TTC549 (cell line): ENCODE measurements around the gene TEKT1.
"Not testable (repeated sequence)": the region's sequence is repeated elsewhere in the genome, so short reads cannot be mapped to it uniquely, and the experiment has no call there.

Experiments used
- FAIRE-seq: peaks from 2 replicates; lab custom pipeline; 2012; peaks lifted over from hg19 to GRCh38; lab: Jason Lieb, UNC

The TEKT1 gene

DNA sequence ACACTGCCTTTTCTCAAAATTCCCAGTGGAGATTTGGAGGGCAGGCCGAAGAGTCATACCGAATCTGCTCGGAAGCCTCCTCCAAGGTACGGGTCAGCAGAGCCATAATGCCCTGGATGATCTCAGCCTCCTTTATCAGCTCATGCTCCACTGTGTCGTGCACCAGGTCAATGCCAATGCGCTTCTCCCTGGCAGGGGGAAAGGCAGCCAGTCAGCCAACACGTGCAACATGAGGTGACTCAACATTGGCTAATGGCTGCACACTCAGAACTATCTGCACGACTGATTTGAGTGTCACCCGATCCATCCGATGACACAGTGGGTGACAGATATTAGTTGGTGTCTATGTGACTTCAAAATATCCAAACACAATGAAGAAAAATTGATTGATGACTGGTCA lies 15.8 kb downstream of the TEKT1 start:
- no peak for FAIRE-seq

GRCh38 chr17:6812295-6812694 lies 19.2 kb downstream of the TEKT1 start:
- no peak for FAIRE-seq

DNA sequence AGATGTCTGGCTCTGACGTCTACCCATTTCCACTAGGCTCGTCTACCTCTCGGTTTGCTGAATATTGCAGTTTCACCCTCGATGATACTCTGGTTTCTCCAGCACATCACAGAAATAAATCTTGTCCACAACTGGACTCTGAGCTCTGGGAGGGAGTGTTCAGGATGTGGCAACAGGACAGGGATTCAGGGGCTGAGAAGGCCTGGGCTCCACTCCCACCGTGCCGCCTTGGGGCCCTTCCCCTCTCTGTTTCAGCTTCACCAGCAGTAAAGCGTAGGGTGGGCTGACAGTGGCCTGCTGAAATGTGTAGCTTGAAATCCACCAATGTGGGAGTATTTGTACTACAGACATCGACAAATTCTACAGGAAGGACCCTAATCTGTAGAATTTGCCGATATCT lies 20.0 kb downstream of the TEKT1 start:
- no peak for FAIRE-seq

DNA sequence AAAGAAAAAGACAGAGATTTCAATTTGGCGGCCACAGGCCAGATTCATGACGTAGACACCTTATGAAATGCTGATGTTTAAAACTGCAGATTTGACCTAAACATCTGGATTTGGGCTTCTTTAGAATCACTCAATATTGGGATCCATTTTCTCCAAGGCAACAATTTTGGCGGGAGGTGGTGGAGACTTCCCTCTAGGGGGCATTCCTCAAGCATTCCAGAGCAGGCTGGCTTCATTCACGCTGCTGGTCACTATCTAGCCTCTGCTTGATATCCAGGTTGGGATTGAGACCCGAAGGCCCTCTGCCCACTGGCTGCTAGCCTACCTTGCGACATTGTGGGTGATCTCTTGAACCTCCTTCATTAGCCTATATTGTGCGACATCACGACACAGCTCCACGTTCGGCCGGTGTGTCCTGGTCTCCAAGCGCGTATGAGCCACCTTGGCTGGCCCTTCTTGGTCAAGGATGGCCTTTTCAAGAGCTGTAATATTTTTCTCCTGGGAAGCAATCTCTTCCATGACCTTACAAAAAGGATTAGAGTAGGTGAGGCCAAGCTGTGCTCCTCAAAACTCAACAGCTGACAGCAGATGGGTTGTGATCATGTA lies 31.0 kb downstream of the TEKT1 start:
- FAIRE-seq, result no peak

DNA sequence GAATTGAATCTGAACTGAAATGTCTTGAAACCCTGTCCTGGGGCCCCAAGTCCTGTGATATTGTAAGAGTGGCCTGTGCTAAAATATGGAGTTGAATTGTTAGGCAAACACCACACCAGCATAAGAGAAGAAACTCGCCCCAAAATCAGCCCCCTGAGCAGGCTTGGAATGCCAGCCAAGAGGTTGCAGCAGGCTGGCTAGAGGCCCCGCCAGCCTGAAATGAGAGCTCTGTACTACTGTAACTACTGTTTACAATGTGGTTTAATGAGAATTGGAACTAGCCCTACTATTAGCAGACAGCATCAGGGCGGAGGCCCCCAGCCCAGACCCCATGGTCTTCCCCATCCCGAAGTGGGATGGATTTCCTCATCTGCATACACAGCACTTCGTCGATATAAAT lies 31.8 kb downstream of the TEKT1 start:
- no peak for FAIRE-seq

DNA sequence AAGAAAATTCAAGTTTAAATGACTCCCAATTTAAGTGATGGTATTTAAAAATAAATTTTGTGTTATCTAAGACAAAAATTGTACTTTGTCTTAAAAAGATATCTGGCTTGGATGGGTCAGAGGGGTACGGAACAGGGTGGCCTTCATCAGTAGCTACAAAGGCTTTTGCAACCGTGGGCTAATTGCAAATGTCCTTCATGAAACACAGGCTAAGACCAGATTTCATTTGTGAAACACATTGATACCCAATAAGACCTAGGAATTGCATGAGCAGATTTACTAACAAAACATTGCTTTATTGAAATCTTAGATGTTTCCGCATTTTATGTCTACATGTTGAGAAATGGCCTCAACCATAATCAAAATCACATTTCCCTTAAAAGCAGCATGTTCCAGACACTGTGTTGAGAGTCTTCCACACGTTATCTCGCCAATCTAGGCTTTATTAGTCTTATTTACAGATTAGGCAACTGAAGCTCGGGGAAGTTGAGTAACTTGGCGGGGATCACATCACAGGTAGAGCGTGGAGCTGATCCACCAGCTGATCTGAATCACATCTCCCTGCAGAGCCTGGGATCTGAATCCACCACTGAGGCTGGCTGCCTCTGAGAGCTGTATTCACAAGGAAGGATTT lies 33.7 kb downstream of the TEKT1 start:
- FAIRE-seq, result no peak

- no peak for FAIRE-seq
Observed at GRCh38 chr17:6796887-6797490, 34.5 kb downstream of the TEKT1 start.

GRCh38 chr17:6796017-6796886 lies 35.3 kb downstream of the TEKT1 start:
- FAIRE-seq, result no peak

DNA sequence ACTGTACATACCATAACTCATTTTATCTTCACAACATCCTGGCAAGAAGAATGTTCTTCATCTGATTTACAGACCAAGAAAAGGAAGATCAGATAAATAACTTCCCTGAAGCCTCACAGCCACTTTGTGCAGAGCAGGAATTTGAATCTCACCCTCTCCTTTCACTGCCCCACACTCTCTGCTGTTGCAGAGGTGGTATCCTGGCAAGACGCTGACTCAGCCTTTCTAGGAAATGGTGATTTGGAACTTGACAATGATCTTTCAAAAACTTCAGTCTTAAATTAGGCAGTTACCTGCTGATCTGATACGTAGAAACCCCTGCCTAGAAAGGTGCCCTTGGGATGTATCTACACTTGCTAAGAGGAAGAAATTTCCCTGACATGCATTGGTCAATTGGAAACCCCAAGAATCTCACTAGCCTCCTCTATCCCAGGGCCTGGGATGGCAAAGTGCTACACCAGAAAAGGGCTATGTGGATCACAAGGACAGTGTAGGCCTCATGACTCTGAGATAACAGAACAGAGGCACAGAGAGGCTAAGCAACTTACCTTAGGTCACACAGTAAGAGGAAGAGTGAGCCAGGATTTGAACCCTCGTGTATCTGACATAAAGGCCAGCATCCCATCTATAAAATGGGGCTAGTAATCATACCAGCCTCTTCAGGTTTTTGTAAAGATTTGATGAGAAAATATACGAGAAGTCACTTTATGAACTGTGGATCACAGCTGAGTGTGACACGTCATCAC lies 37.6 kb downstream of the TEKT1 start:
- no peak for FAIRE-seq

DNA sequence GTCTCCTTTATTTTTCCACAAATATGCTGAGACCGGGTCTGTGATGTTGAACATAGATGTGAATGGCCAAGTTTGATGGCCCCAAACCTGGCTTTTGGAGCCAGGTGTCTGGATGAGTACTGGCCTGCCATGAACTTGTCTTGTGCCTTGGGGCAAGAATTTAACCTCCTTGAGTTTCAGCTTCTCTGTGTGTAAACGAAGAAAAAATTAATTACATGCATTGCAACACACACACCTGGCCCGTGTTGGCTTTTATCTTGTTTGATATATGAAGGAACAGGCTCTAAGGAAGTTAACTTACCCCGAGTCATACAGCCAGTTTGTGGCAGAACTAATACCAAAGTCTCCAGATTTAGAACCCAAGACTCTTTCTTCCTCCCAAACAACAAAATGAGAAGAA lies 42.4 kb downstream of the TEKT1 start:
- no peak for FAIRE-seq

GRCh38 chr17:6787081-6787693 lies 44.3 kb downstream of the TEKT1 start:
- FAIRE-seq, result no peak

DNA sequence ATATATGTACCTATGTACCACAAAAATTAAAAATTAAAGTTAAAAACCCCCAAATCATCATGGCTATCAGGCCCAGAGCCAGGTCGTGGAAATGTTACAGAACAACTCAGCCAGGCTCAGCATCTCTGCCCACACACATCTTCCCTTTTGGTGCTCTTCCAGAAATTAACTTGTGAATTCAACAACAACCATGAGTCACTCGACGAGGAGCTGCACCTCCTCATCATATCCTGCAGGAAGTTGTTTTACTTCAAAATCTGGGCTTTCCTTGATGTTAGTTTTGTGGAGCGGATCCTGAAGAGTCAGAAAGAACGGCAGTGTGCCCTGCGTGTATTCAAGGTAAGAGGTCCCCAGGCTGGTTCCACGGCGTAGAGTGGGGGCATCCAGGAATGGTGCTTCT lies 44.9 kb downstream of the TEKT1 start:
- FAIRE-seq, result no peak

DNA sequence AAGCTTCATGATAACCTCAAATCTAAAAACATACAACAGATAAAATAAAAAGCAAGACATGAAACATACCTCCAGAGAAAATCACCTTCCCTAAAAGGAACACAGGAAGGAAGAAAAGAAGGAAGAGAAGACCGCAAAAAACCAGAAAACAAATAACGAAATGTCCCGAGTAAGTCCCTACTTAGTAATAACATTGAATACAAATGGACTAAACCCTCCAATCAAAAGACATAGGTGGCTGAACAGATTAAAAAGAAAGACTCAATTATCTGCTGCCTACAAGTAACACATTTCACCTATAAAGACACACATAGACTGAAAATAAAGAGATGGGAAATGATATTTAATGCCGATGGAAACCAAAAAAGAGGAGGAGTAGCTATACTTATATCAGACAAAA lies 49.3 kb downstream of the TEKT1 start:
- FAIRE-seq, result no peak

DNA sequence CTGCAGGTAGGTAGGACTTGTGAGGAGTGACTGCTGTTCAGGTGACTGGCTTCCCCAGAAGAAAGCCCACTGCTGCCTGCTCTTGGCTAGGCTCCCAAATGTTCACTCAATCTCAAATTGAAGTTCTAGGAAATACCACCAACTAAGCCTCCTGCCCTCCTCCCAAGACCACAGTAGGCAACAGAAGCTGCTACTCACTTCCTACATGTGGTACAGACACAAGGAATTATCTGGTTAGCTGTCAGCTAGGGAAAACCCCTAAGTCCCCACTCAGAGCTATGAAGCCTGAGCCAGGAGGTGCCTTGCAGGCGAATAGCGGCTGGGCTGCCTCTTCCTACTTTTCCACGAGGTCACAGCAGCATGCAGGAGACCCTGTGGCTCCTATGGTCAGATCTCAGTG lies 50.6 kb downstream of the TEKT1 start:
- FAIRE-seq, result no peak

- FAIRE-seq, result no peak
Observed at GRCh38 chr17:6780001-6780400, 51.5 kb downstream of the TEKT1 start.

DNA sequence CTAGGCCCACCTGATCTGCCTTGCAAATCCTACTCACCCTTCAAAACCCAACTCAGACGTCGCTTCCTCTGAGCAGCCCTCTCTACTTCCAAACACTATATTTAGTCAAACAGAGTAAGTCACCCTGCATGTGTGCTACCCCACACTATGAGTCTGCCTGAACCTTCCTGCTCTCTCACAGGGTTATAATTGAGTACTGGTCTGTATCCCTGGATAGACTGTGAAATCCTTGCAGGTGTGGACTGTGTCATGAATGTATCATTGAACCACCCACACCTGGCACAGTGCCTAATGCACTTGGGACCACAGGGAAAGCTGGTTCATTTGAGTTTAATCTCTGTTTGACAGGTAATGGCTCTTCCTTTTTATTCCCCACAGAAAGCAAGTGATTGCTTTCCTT lies 52.1 kb downstream of the TEKT1 start:
- FAIRE-seq, result no peak

DNA sequence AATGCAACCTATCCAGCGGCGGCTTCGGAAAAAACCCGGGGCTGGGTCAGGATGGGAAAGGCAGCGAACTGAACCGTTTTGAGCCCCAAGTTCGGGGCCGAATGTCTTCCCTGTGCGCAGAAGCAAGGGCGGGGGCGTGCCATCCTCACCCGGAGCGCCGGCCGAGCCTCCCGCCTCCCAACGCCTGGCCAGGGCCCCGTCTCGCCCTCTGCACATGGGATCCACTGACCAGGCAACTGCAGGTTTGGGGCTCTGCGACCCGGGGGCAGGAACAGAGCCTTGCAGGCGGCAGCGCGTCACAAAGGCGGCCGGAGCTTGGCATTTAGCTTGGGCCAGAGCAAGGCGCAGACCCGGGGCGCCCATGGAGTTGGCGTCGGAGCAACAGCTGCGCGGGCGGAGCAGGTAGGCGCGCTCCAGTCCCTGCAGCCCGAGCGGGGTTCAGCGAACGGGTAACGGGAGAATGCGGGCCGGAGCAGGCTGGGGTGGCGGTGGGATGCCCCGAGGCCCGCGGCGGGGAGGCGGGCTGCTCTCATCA lies 55.6 kb downstream of the TEKT1 start, which contains the start of gene FBXO39:
FBXO39 (plus strand) TSS at position 345 of the 535 bp plus-strand sequence. CDS start 3,654 bp downstream, outside the sequence.
- FAIRE-seq, result no peak

- not testable (repeated sequence) for FAIRE-seq
Observed at GRCh38 chr17:6774906-6775305, 56.6 kb downstream of the TEKT1 start.

GRCh38 chr17:6772016-6772415 lies 59.5 kb downstream of the TEKT1 start:
- no peak for FAIRE-seq

DNA sequence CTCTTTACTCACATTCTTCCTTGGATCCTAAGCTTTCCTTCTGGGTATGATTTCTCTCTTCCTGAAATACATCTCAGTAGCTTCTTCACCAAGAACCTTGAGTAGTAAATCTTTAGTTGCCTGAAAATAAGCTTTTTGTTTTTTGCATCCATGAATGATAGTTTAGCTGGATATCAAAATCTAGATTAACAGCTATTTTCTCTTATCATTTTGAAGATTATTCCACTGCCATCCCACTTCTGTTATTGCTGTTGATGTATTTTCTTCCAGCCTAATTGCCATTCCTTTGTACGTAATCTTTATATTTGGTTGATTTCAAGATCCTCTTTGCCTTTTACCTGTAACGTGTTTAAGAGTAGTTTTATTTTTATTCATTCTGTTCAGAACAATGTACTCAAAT lies 63.1 kb downstream of the TEKT1 start:
- no peak for FAIRE-seq

DNA sequence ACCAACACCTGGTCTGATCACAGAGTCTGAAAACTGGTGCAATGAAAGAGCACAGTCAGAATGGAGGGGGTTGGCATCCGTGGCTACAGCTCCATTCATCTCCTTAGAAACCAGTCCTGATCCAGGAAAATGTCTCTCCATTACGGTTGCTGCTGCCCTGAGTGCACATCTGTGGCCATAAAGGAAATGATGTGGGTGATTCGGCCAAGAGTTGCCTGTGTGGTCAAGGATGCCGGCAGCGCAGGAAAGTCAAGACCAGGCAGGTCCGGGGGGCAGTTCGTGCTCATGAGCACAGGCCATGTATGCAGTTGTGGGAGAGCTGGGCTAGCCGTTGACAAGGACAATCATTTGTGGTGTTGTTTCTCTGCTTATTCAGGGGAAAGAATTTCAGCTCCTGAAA lies 69.8 kb downstream of the TEKT1 start:
- FAIRE-seq, result no peak

GRCh38 chr17:6757747-6758146 lies 73.8 kb downstream of the TEKT1 start:
- no peak for FAIRE-seq
